Endothelial cell (in vitro differentiated cells): ENCODE data around the gene LGALS7B. TPM values are rescaled to one million over a fixed set of nuclear protein-coding genes. Genes with fewer than 3 reads are reported as not detected.

Experiments
- DNase-seq: peaks from one replicate; pipeline ENCODE4 v3.0.0; 2021; ENCODE audit warnings: low spot score
- H3K27ac Mint-ChIP-seq: one replicate; pipeline ENCODE4 v1.8.0; 2021; ENCODE audit warnings: mixed read lengths, inconsistent platforms; ENCODE audit not compliant: unreplicated experiment
- H3K27me3 Mint-ChIP-seq: one replicate; pipeline ENCODE4 v1.8.0; 2021; ENCODE audit warnings: mild to moderate bottlenecking, moderate library complexity, mixed read lengths, inconsistent platforms; ENCODE audit not compliant: unreplicated experiment
- H3K36me3 Mint-ChIP-seq: one replicate; pipeline ENCODE4 v1.8.0; 2021; ENCODE audit warnings: mild to moderate bottlenecking, low read depth, mixed read lengths, inconsistent platforms; ENCODE audit not compliant: unreplicated experiment
- H3K4me1 Mint-ChIP-seq: one replicate; pipeline ENCODE4 v1.8.0; 2021; ENCODE audit warnings: mild to moderate bottlenecking, mixed read lengths, inconsistent platforms; ENCODE audit not compliant: unreplicated experiment
- H3K4me3 Mint-ChIP-seq: one replicate; pipeline ENCODE4 v1.8.0; 2021; ENCODE audit warnings: mild to moderate bottlenecking, mixed read lengths, inconsistent platforms; ENCODE audit not compliant: unreplicated experiment
- H3K9me3 Mint-ChIP-seq: one replicate; pipeline ENCODE4 v1.8.0; 2021; ENCODE audit warnings: mixed read lengths, inconsistent platforms; ENCODE audit not compliant: unreplicated experiment
- total RNA-seq: library from RNA; stranded (reverse); fragmentation: NEBNext Ultra II Directional; extraction: Animal tissue kit (Norgen Biotek cat#: 25700); gene quantifications from one replicate; pipeline ENCODE4 v1.2.1, GENCODE V29; 2021; ENCODE audit not compliant: unreplicated experiment
- TF ChIP-seq, protein P1 (sequence below): fragments of 200-600 bp; sonication (generic); IDR thresholded peaks from one replicate; pipeline ENCODE4 v1.5.0; 2021; ENCODE audit warnings: antibody characterized with exemption; ENCODE audit not compliant: unreplicated experiment

LGALS7B gene
- total RNA-seq, 1 donor from 2014 or later = 18.8 TPM

DNA sequence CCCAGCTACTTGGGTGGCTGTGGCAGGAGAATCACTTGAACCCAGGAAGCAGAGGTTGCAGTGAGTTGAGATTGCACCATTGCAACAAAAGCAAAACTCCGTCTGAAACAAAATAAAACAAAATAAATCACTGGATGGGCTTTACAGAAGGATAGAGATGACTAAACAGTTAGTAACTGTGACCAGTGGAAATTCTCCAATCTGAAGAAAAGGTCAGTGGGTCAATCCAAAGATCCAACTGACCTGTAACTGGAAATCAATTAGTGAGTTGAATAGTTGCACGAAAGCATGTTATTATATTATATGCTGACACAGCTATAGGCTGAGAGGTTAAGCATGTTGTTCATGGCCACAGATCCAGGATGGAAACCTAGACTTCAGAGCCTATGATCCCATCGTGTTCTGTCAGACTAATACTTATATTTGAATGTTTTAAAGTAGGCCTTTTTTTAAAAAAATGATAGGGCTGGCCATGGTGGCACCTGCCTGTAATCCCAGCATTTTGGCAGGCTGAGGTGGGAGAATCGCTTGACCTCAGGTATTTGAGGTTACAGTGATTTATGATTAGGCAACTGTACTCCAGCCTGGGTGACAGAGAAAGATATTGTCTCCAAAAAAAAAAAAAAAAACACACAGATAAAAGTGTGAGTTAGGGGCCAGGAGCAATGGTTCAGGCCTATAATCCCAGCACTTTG lies 41.2 kb downstream of the LGALS7B start:
- H3K27me3 Mint-ChIP-seq = peaks cover 2% of the 10 kb centered on the region
- no peak for DNase-seq
- H3K36me3 Mint-ChIP-seq = peaks cover 8% of the 10 kb centered on the region
- H3K4me1 Mint-ChIP-seq = peaks cover 11% of the 10 kb centered on the region
- no peak overlapping the region for H3K27ac Mint-ChIP-seq
- no peaks in the 10 kb centered on the region for H3K9me3 Mint-ChIP-seq
- peak overlapping the region; percentile 94 for H3K4me3 Mint-ChIP-seq
- TF ChIP-seq, protein P1, sequence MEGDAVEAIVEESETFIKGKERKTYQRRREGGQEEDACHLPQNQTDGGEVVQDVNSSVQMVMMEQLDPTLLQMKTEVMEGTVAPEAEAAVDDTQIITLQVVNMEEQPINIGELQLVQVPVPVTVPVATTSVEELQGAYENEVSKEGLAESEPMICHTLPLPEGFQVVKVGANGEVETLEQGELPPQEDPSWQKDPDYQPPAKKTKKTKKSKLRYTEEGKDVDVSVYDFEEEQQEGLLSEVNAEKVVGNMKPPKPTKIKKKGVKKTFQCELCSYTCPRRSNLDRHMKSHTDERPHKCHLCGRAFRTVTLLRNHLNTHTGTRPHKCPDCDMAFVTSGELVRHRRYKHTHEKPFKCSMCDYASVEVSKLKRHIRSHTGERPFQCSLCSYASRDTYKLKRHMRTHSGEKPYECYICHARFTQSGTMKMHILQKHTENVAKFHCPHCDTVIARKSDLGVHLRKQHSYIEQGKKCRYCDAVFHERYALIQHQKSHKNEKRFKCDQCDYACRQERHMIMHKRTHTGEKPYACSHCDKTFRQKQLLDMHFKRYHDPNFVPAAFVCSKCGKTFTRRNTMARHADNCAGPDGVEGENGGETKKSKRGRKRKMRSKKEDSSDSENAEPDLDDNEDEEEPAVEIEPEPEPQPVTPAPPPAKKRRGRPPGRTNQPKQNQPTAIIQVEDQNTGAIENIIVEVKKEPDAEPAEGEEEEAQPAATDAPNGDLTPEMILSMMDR = no peak

DNA sequence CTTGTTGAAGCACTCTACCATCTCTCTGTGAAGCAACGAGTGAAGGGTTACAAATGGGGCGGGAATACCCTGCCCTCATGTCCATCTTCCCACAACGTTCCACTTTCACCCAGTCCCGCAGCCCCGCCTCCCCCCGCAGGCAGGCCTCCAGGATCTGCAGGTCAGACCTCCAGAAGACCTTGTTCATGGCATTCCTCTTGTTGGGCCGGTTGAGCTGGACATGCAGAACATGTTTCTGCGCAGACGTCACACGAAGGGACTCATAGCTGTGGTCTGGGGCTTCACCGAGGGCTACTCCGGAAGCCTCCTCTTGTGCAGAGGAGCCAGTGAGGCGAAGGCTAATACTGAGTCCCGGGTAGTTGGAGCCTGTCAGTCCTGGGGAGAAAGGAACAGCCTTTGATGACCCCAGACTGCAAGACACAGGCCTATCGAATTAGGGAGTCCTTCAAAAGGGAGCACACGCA lies 42.2 kb downstream of the LGALS7B start:
- peaks cover 2% of the 10 kb centered on the region for H3K27me3 Mint-ChIP-seq
- H3K36me3 Mint-ChIP-seq = peaks cover 11% of the 10 kb centered on the region
- DNase-seq = peak; percentile 24
- H3K9me3 Mint-ChIP-seq = no peaks in the 10 kb centered on the region
- H3K4me3 Mint-ChIP-seq = peak overlapping the region; percentile 94
- TF ChIP-seq, protein P1 = no peak
- H3K27ac Mint-ChIP-seq = peak overlapping the region; percentile 83
- H3K4me1 Mint-ChIP-seq = peaks cover 11% of the 10 kb centered on the region

DNA sequence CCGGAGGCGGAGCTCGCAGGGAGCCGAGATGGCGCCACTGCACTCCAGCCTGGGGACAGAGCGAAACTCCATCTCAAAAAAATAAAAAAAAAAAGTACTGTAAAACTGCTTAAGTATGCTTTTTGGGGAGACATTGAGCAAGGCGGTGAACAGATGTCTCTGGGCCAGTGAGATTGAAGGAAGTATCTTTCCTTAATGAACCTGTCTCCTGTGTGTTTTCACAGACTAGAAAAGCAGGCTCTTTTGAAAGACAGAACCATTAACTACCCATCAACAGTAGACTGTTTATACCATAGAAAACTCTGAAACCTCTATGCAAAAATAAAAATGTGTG lies 44.1 kb downstream of the LGALS7B start:
- no peak for DNase-seq

DNA sequence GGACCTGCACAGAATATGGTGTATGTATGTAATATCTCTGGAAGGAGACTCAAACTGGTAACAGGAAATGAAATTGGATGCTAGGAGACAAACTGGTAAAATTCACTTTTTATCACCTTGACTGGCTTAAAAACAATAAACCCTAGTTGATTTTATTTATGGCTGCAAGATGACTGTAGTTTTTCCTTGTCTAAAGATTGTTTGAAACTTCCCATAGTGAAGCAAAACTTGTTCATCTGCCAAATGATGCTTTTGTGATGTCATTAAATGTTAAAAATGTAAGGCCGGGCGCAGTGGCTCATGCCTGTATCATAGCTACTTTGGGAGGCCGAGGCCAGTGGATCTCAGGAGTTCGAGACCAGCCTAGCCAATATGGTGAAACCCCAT lies 45.1 kb downstream of the LGALS7B start:
- Mint-ChIP-seq H3K27me3 (peaks cover 3% of the 10 kb centered on the region), H3K36me3 (peaks cover 17% of the 10 kb centered on the region), H3K4me3 (no peak overlapping the region), H3K27ac (no peak overlapping the region), H3K4me1 (peaks cover 11% of the 10 kb centered on the region), H3K9me3 (no peaks in the 10 kb centered on the region)
- DNase-seq = no peak
- TF ChIP-seq, protein P1 = no peak

More for the DNA sequence above, 44.1 kb downstream of the LGALS7B start:
- Mint-ChIP-seq H3K27ac (no peak overlapping the region), H3K36me3 (peaks cover 15% of the 10 kb centered on the region), H3K9me3 (no peaks in the 10 kb centered on the region), H3K4me3 (no peak overlapping the region), H3K27me3 (peaks cover 2% of the 10 kb centered on the region), H3K4me1 (peaks cover 11% of the 10 kb centered on the region)
- TF ChIP-seq, protein P1 = no peak

DNA sequence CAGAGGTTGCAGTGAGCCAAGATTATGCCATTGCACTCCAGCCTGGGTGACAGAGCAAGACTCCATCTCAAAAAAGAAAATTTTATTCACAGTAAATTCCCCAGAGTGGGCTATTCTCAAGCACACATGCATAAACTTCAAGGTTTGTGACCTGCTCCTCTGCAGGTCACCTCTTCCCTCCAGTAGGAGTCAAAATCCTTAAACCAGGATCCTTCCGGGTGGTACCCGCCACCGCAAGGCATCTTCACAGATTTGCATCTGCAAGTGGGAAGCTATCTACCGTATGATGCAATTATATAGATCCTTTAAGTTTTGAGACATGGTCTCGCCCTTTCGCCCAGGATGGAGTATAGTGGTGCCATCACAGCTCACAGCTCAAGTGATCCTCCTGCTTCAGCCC lies 45.6 kb downstream of the LGALS7B start:
- H3K27ac Mint-ChIP-seq = no peak overlapping the region
- peaks cover 3% of the 10 kb centered on the region for H3K27me3 Mint-ChIP-seq
- H3K36me3 Mint-ChIP-seq = peaks cover 22% of the 10 kb centered on the region

More for the DNA sequence above, 45.6 kb downstream of the LGALS7B start:
- DNase-seq = no peak
- TF ChIP-seq, protein P1 = no peak
- Mint-ChIP-seq H3K9me3 (no peaks in the 10 kb centered on the region), H3K4me1 (peaks cover 11% of the 10 kb centered on the region), H3K4me3 (no peak overlapping the region)
